Activated naive CD4-positive, alpha-beta T cell treated with Interleukin-2 at 50 U/mL for 16 hours (primary cell): ENCODE results near the gene FARP1.

Experiments used
- DNase-seq: peaks from one replicate; pipeline ENCODE4 v3.0.0-alpha.2; 2020

FARP1 gene

GRCh38 chr13:98371516-98372023 is 228.7 kb downstream of the FARP1 start:
- DNase-seq: no peak

- no peak for DNase-seq
These were observed 230.0 kb downstream of the FARP1 start for GRCh38 chr13:98372876-98373275.

GRCh38 chr13:98374750-98375149 is 231.9 kb downstream of the FARP1 start:
- no peak for DNase-seq

GRCh38 chr13:98377635-98378378 is 234.9 kb downstream of the FARP1 start:
- no peak for DNase-seq

GRCh38 chr13:98384739-98385138 is 241.8 kb downstream of the FARP1 start:
- DNase-seq: no peak

GRCh38 chr13:98385606-98386005 is 242.7 kb downstream of the FARP1 start:
- no peak for DNase-seq

GRCh38 chr13:98386637-98387036 is 243.7 kb downstream of the FARP1 start:
- no peak for DNase-seq

GRCh38 chr13:98389319-98389718 is 246.4 kb downstream of the FARP1 start:
- no peak for DNase-seq

- DNase-seq: no peak
These were observed 247.3 kb downstream of the FARP1 start for GRCh38 chr13:98390086-98390715.

- no peak for DNase-seq
These were observed 251.0 kb downstream of the FARP1 start for GRCh38 chr13:98393873-98394272.

- no peak for DNase-seq
These were observed 252.1 kb downstream of the FARP1 start for GRCh38 chr13:98394820-98395510.

GRCh38 chr13:98396071-98396710 is 253.3 kb downstream of the FARP1 start:
- DNase-seq: no peak

- DNase-seq: no peak
These were observed 254.3 kb downstream of the FARP1 start for GRCh38 chr13:98397221-98397620.

- no peak for DNase-seq
These were observed 255.0 kb downstream of the FARP1 start for GRCh38 chr13:98397861-98398260.

- DNase-seq: no peak
These were observed 255.7 kb downstream of the FARP1 start for GRCh38 chr13:98398581-98398980.

- no peak for DNase-seq
These were observed 256.9 kb downstream of the FARP1 start for GRCh38 chr13:98399756-98400155.

GRCh38 chr13:98401934-98402333 is 259.0 kb downstream of the FARP1 start:
- no peak for DNase-seq

GRCh38 chr13:98403076-98403475 is 260.2 kb downstream of the FARP1 start:
- no peak for DNase-seq

- DNase-seq: no peak
These were observed 262.2 kb downstream of the FARP1 start for GRCh38 chr13:98405107-98405571.

- no peak for DNase-seq
These were observed 262.9 kb downstream of the FARP1 start for GRCh38 chr13:98405690-98406344.

GRCh38 chr13:98406427-98406826 is 263.5 kb downstream of the FARP1 start:
- no peak for DNase-seq

GRCh38 chr13:98406971-98407370 is 264.1 kb downstream of the FARP1 start:
- DNase-seq: no peak

GRCh38 chr13:98407575-98407974 is 264.7 kb downstream of the FARP1 start:
- no peak for DNase-seq
